ENCODE measurements around the gene TRMT10B.
A peak's percentile ranks its signal among the peaks of the same experiment; 100 is the strongest.
"Not testable (repeated sequence)": the region's sequence is repeated elsewhere in the genome, so short reads cannot be mapped to it uniquely, and the experiment has no call there.

The TRMT10B gene

GRCh38 chr9:37751704-37752103, 1.9 kb upstream of the TRMT10B start:
- DNase-seq: not testable (repeated sequence)

DNA sequence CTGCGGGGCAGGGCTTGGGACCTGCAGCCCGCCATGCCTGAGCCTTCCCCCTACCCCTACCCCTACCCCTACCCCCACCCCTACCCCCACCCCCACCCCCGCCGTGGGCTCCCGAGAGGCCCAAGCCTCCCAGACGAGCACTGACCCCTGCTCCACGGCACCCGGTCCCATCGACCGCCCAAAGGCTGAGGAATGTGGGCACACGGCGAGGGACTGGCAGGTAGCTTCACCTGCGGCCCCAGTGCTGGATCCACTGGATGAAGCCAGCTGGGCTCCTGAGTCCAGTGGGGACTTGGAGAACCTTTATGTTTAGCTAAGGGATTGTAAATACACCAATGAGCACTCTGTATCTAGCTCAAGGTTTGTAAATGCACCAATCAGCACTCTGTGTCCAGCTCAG, 1.5 kb upstream of the TRMT10B start:
- DNase-seq: not testable (repeated sequence)

- DNase-seq: no peak
Observed at GRCh38 chr9:37752642-37753488, 740 bp upstream of the TRMT10B start.

DNA sequence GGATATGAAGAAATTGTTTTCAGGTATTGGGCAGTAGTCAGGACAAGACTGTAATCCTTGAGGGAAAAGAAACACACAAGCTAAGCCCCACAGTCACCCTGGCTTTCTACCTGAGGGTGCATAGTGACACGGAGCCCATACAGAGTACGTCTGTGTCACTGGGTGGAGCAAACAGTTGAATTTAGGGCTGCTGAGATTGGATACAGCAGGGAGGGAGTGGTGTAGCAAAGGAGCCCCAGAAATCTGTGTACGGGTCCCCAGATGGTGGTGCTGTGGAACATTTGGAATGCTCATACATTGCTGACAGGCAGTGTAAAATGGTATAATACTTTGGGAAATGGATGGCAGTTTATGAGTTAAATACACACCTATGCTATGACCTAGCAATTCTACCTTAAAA, 5.1 kb downstream of the TRMT10B start:
- DNase-seq: no peak

DNA sequence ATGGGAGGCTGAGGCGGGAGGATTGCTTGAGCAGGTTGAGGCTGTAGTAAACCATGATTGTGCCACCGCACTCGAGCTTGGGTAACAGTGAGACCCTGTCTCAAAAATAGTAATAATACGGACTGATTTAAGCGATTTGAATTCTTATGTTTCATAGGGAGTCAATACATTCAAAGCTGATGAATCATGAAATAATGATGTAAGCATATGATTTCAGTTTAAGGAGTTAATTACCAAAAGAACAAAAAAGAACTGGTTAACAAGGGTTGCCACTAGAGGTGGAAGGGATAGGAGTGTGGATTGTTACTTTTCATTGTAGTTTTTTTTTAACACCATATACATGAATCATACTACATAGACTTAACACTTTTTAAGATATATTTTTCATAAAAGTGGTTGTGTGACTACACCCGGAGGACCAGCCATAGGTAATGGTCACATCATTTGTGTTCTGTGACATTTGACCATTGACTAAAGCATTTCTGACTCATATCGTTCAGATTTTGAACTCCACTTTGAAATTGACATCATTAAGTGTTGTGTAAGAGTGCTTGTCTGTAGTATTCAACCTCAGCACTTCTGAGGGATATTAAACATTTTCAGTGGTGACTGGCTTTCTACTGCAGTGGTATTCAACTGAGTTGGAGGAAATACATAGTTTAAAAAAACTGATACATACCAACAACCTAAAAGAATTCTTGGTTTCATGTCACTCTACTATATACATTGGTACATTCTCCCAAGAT, 7.0 kb downstream of the TRMT10B start:
- no peak for DNase-seq

- no peak for DNase-seq
Observed at GRCh38 chr9:37761511-37761910, 7.9 kb downstream of the TRMT10B start.

- DNase-seq: not testable (repeated sequence)
Observed at GRCh38 chr9:37765263-37765662, 11.7 kb downstream of the TRMT10B start.

- DNase-seq: no peak
Observed at GRCh38 chr9:37769306-37769705, 15.7 kb downstream of the TRMT10B start.

GRCh38 chr9:37769995-37770394, 16.4 kb downstream of the TRMT10B start:
- no peak for DNase-seq

DNA sequence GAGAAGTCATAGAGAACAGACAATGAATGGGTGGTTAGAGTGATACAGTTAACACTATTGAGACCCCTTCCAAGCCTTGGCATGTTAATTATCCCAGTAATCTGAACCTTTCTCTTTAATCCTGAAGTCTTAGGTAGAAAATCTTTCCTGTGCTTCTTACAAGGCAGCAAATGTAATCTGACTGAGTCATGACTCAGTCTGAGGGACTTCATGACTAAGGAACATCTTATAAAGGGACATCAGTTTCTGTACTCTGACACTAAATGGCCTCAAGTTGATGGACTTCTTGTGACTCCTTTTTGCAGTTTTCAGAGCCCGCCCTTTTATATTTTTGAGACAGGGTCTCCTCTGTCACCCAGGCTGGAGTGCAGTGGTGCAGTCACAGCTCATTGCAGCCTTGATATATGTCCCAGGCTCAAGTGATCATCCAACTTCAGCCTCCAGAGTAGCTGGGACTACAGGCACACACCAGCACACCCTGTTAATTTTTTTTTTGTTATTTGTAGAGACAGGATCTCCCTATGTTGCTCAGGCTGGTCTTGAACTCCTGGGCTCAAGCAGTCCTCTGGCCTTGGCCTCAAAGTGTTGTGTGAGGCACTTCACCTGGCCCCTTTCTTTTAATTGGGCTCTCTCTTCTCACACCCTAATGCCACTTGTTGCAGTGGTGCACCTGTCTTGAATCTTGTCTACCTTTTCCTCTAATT, 21.8 kb downstream of the TRMT10B start:
- no peak for DNase-seq

DNA sequence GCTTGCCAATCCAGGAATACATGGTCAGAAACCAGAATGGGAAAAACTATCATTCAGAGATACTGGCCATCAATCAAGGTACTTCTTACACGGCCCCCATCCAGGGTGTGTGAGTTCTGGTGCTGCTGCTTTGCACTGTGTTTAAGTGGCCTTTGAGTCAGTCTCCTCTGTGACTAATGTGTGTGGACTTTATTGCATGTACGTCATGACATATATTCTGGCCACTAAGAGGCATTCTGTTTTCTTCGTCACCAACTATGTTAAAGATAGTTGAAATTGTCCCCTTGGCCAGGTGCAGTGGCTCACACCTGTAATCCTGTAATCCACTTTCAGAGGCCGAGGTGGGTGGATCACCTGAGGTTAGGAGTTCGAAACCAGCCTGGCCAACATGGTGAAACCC, 22.7 kb downstream of the TRMT10B start:
- DNase-seq: no peak

GRCh38 chr9:37778534-37778933, 24.9 kb downstream of the TRMT10B start:
- DNase-seq: no peak

DNA sequence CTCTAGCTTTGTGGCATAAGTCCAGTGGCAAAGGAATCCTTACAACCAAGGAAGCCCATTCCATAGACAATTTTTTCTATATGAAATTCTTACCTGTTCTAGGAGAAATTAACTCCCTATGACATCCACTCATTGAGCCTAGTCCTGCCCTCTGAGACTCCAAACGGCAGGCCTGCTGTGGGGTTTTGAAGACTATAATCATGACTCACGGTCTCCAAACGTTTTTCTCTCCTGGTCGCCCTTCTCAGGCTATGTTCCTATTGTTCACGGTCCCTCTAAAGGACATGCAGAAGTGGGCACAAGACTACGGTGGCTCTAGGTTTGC, 30.6 kb downstream of the TRMT10B start:
- DNase-seq: no peak

DNA sequence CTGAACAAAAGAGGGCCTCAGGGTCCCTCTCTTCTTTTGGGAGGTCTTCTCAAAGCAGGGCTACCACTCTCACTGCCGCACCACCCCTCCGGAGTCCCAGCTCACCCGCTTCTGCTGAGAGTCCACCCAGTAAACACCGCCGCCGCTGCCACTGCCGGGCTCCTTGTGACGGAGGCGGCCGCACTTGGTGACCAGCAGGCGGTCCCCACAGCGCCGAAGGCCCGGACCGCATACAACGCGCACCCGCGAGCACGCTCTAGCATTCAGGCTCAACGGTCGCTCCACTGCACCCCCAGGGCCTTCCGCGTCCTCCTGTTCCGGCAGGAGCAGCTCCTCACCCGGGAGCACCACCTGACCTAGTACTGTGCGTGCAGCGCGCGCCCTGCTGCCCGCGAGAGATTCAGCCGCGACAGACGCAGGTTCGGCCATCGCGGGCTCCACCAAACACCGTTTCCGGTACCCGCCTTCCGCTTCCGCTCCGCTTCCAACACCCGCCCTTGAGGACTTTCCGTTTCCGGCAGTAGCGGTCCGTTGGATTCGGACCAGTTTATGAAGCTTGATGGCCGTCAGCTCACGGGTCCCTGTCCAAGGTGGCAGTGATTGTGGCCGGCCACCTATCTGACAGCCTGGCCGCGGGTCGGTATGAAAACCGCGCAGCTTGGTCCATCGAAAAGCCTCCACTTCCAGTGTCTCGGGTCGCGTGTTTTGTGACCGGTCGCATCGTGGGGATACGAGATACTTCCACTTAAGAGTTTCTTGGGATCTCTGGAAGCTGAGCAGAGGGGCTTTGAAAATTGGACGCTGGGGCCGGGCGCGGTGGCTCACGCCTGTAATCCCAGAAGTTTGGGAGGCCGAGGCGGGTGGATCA, 31.2 kb downstream of the TRMT10B start, which contains the start of gene EXOSC3:
TSS of gene EXOSC3 (minus strand) at position 449 of the 868 bp plus-strand sequence. CDS start at position 429, 20 bp downstream.
- DNase-seq: peak; percentile 90

GRCh38 chr9:37787059-37787458, 33.5 kb downstream of the TRMT10B start:
- DNase-seq: no peak

- no peak for DNase-seq
Observed at GRCh38 chr9:37788332-37788731, 34.7 kb downstream of the TRMT10B start.

DNA sequence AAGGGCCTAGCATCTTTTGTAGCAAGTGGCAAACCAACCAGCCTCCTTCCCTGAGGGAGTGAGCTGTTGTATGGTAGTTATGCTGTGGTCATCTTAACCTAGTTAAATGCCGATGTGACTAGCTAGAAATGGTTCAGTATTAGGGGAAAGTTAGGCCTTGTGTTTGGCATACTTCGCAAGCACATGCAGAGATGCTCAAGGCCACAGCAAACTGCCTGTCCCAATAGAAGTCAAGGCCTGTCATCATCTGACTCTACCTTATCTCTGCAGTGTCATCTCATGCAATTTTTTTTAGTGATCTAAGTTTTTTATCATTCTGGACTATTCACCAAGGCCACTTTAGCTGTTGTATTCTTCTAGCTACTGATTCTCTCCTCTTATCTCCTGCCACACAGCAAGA, 36.5 kb downstream of the TRMT10B start:
- DNase-seq: no peak

GRCh38 chr9:37792122-37792521, 38.5 kb downstream of the TRMT10B start:
- no peak for DNase-seq

GRCh38 chr9:37796232-37796631, 42.6 kb downstream of the TRMT10B start:
- DNase-seq: no peak

GRCh38 chr9:37798677-37799076, 45.1 kb downstream of the TRMT10B start:
- no peak for DNase-seq

GRCh38 chr9:37800631-37801286, 47.2 kb downstream of the TRMT10B start, which contains the start of gene DCAF10:
Gene DCAF10, plus strand, starts transcription at chr9:37800797. Its CDS starts 70 bp downstream, at chr9:37800867.
- DNase-seq: peak; percentile 66

- no peak for DNase-seq
Observed at GRCh38 chr9:37801287-37801850, 47.8 kb downstream of the TRMT10B start.
